ENCODE measurements around the gene NPAS1. TPM values are rescaled to one million over a fixed set of nuclear protein-coding genes. Genes with fewer than 3 reads are reported as not detected.

NPAS1 gene
- polyA plus RNA-seq, 1 donor (not counting 4 experiments of a cell fraction or from before 2014, with no cell fraction given): 0.42 TPM

GRCh38 chr19:47089767-47090350 is 70.2 kb downstream of the NPAS1 start:
- Histone ChIP-seq H3K27me3 (ENCODE audit: control insufficient read depth, extremely low read depth, insufficient read depth, low read length) (no peaks in the 10 kb centered on the region), H3K27ac (ENCODE audit: control insufficient read depth, insufficient read depth, low read length) (no peak overlapping the region), H3K79me2 (ENCODE audit: control insufficient read depth, insufficient read depth, low read length) (peaks cover 16% of the 10 kb centered on the region), H3K36me3 (ENCODE audit: control insufficient read depth in 2 of 2, extremely low read depth in 1 of 2, insufficient read depth in 2 of 2, low read length in 2 of 2) (peaks cover 26 to 45% of the 10 kb centered on the region in 2 experiments), H3K4me1 (ENCODE audit: control insufficient read depth, extremely low read depth, insufficient read depth, low read length) (no peaks in the 10 kb centered on the region), H3K9me3 (ENCODE audit: control insufficient read depth, low read depth, low read length) (no peaks in the 10 kb centered on the region), H2AFZ (ENCODE audit: control insufficient read depth, low read length) (no peak overlapping the region), H3K4me3 (ENCODE audit: control insufficient read depth in 2 of 3, extremely low read depth in 1 of 3, insufficient read depth in 2 of 3, low read depth in 1 of 3, low read length in 3 of 3) (no peak overlapping the region), H3K9me1 (ENCODE audit: control insufficient read depth, extremely low read depth, insufficient read depth, low read length) (no peaks in the 10 kb centered on the region), H3K4me2 (ENCODE audit: control insufficient read depth, extremely low read depth, insufficient read depth, low read depth, low read length) (no peak overlapping the region), H4K20me1 (ENCODE audit: control insufficient read depth, extremely low read depth, insufficient read depth, low read length) (peaks cover 3% of the 10 kb centered on the region), H3K9ac (ENCODE audit: control insufficient read depth, extremely low read depth, insufficient read depth, low read length) (no peak overlapping the region)
- no peak for FAIRE-seq
- DNase-seq (ENCODE audit: low read depth, low spot score): no peak
- TF ChIP-seq EZH2 (IDR thresholded peaks at IDR 0.05; ENCODE audit: low read length) (no peak), CTCF (optimal IDR thresholded peaks at IDR 0.05 in 1 of 3, IDR thresholded peaks at IDR 0.05 in 1 of 3, conservative IDR thresholded peaks at IDR 0.05 in 1 of 3; ENCODE audit: extremely low read depth in 1 of 3, insufficient read depth in 2 of 3, low read length in 3 of 3) (no peak)
- dilution Hi-C loops (cut with MboI; ENCODE audit: extremely low pct_ligation_motif_present, low sequenced_read_pairs): no loop called here

- no peak for TF ChIP-seq EZH2 (IDR thresholded peaks at IDR 0.05; ENCODE audit: low read length)
- no peak for TF ChIP-seq CTCF (optimal IDR thresholded peaks at IDR 0.05 in 1 of 3, IDR thresholded peaks at IDR 0.05 in 1 of 3, conservative IDR thresholded peaks at IDR 0.05 in 1 of 3; ENCODE audit: extremely low read depth in 1 of 3, insufficient read depth in 2 of 3, low read length in 3 of 3)
- dilution Hi-C loops (cut with MboI; ENCODE audit: extremely low pct_ligation_motif_present, low sequenced_read_pairs): no loop called here
- Histone ChIP-seq H3K27ac (ENCODE audit: control insufficient read depth, insufficient read depth, low read length) (no peak overlapping the region), H3K4me2 (ENCODE audit: control insufficient read depth, extremely low read depth, insufficient read depth, low read depth, low read length) (no peak overlapping the region), H3K4me3 (ENCODE audit: control insufficient read depth in 2 of 3, extremely low read depth in 1 of 3, insufficient read depth in 2 of 3, low read depth in 1 of 3, low read length in 3 of 3) (no peak overlapping the region), H3K27me3 (ENCODE audit: control insufficient read depth, extremely low read depth, insufficient read depth, low read length) (no peaks in the 10 kb centered on the region), H3K9me3 (ENCODE audit: control insufficient read depth, low read depth, low read length) (no peaks in the 10 kb centered on the region), H3K4me1 (ENCODE audit: control insufficient read depth, extremely low read depth, insufficient read depth, low read length) (peaks cover 15% of the 10 kb centered on the region), H3K9me1 (ENCODE audit: control insufficient read depth, extremely low read depth, insufficient read depth, low read length) (peaks cover 4% of the 10 kb centered on the region), H3K79me2 (ENCODE audit: control insufficient read depth, insufficient read depth, low read length) (peaks cover 48% of the 10 kb centered on the region), H2AFZ (ENCODE audit: control insufficient read depth, low read length) (no peak overlapping the region), H3K36me3 (ENCODE audit: control insufficient read depth in 2 of 2, extremely low read depth in 1 of 2, insufficient read depth in 2 of 2, low read length in 2 of 2) (peaks cover 14 to 46% of the 10 kb centered on the region in 2 experiments), H4K20me1 (ENCODE audit: control insufficient read depth, extremely low read depth, insufficient read depth, low read length) (no peaks in the 10 kb centered on the region), H3K9ac (ENCODE audit: control insufficient read depth, extremely low read depth, insufficient read depth, low read length) (no peak overlapping the region)
- no peak for DNase-seq (ENCODE audit: low read depth, low spot score)
- FAIRE-seq: no peak
These were observed 73.6 kb downstream of the NPAS1 start for GRCh38 chr19:47093254-47093653.
